Astrocyte of the spinal cord (primary cell): ENCODE data around the gene SLC38A9.

ENCODE experiments used
- DNase-seq: peaks from one replicate; pipeline ENCODE4 v3.0.0; 2011; ENCODE audit warnings: low read depth, low spot score
- H3K4me3 ChIP-seq: 2 replicates; pipeline ENCODE4 v1.5.1; 2011; ENCODE audit warnings: low read depth, mild to moderate bottlenecking, low read length, moderate library complexity
- CTCF ChIP-seq: IDR thresholded peaks from 2 replicates; pipeline ENCODE4 v1.5.1; 2012; ENCODE audit warnings: low read depth, mild to moderate bottlenecking, low read length, inconsistent platforms
- in situ Hi-C: cut with HindIII; loops from 2 replicates; pipeline ENCODE4 v1.10.0; 2017; ENCODE audit warnings: low sequenced_read_pairs

SLC38A9 gene

GRCh38 chr5:55711507-55712022 is 559 bp downstream of the SLC38A9 start:
- no peak for TF ChIP-seq CTCF
- no peak for DNase-seq
- in situ Hi-C loops: no loop called here
- H3K4me3 ChIP-seq: peak overlapping the region; percentile 79

GRCh38 chr5:55708732-55709131 is 3.4 kb downstream of the SLC38A9 start:
- H3K4me3 ChIP-seq: no peak overlapping the region
- peak; percentile 8 for DNase-seq
- in situ Hi-C loops: no loop called here
- TF ChIP-seq CTCF: no peak

- DNase-seq: no peak
- in situ Hi-C loops: no loop called here
- no peak overlapping the region for H3K4me3 ChIP-seq
These were observed 5.9 kb downstream of the SLC38A9 start for GRCh38 chr5:55706230-55706629.

GRCh38 chr5:55702598-55703345 is 9.4 kb downstream of the SLC38A9 start:
- DNase-seq: no peak
- in situ Hi-C loops: no loop called here
- no peak for TF ChIP-seq CTCF

More at GRCh38 chr5:55706230-55706629, 5.9 kb downstream of the SLC38A9 start:
- TF ChIP-seq CTCF: no peak

GRCh38 chr5:55701462-55702103 is 10.5 kb downstream of the SLC38A9 start:
- in situ Hi-C loops: no loop called here
- DNase-seq: no peak
- no peak for TF ChIP-seq CTCF
- H3K4me3 ChIP-seq: no peak overlapping the region

More at GRCh38 chr5:55702598-55703345, 9.4 kb downstream of the SLC38A9 start:
- H3K4me3 ChIP-seq: no peak overlapping the region

- in situ Hi-C loops: no loop called here
- H3K4me3 ChIP-seq: no peak overlapping the region
- no peak for TF ChIP-seq CTCF
- no peak for DNase-seq
These were observed 11.4 kb downstream of the SLC38A9 start for GRCh38 chr5:55700745-55701144.
